GM12878 (cell line): Measurements from ENCODE around the gene GNGT2. TPM values are rescaled to one million over a fixed set of nuclear protein-coding genes. Genes with fewer than 3 reads are reported as not detected.

Experiments
- ATAC-seq: fragments of 200-7000 bp; cut with Tn5 transposase; 3 replicates; pipeline ENCODE4 v1.9.1; 2020; ENCODE audit warnings: mild to moderate bottlenecking, moderate library complexity
- BruUV-seq: library from RNA; stranded (reverse); fragments of 400-500 nt; replicated peaks from 2 replicates; lab custom pipeline; 2021; lab: Mats Ljungman, UMichigan
- CTCF ChIA-PET: fragments of 300-600 bp; sonication (Branson Sonifier 250); formaldehyde crosslinking; extraction: SDS; loops from one replicate; lab custom pipeline; 2021; ENCODE audit warnings: inconsistent platforms; lab: Yijun Ruan, JAX
- POLR2A ChIA-PET: fragments of 350-600 bp; formaldehyde crosslinking; extraction: SDS; loops from one replicate; lab custom pipeline; 2021; ENCODE audit warnings: inconsistent platforms; lab: Charles Lee
- RAD21 ChIA-PET: fragments of 300-600 bp; sonication (Branson Sonifier 250); formaldehyde crosslinking; loops from one replicate; lab custom pipeline; 2023; ENCODE audit warnings: antibody characterized with exemption; ENCODE audit not compliant: unreplicated experiment; lab: Charles Lee
- SMC1A ChIA-PET: fragments of 300-600 bp; sonication (Branson Sonifier 250); formaldehyde crosslinking; loops from one replicate; lab custom pipeline; 2023; ENCODE audit not compliant: unreplicated experiment, uncharacterized antibody; lab: Charles Lee
- DNase-seq: peaks from one replicate; pipeline ENCODE4 v3.0.0-alpha.2; 2011; ENCODE audit warnings: low read depth, low spot score
- FAIRE-seq: peaks from 3 replicates; lab custom pipeline; 2011; peaks lifted over from hg19 to GRCh38; lab: Jason Lieb, UNC
- H2AFZ ChIP-seq: 2 replicates; pipeline ENCODE4 v1.6.0; 2011; ENCODE audit warnings: low read depth, low read length, control low read depth; ENCODE audit not compliant: control insufficient read depth
- H3K27ac ChIP-seq: 2 replicates; pipeline ENCODE4 v1.5.1; 2011; ENCODE audit warnings: control low read depth; ENCODE audit not compliant: control insufficient read depth, insufficient read depth
- H3K27me3 ChIP-seq, 2 experiments: replicated peaks in 1 of 2; 2 replicates each; pipeline versions ENCODE4 v1.6.0 to v1.6.1; 2011; ENCODE audit warnings: low read length in 1 of 2; ENCODE audit not compliant: control insufficient read depth in 2 of 2, insufficient read depth in 2 of 2
- H3K36me3 ChIP-seq, 2 experiments: 2 replicates each; pipeline ENCODE4 v1.5.1; 2011; ENCODE audit warnings: low read length in 1 of 2; ENCODE audit not compliant: control insufficient read depth in 2 of 2, insufficient read depth in 2 of 2
- H3K4me1 ChIP-seq: 2 replicates; pipeline ENCODE4 v1.6.1; 2011; ENCODE audit warnings: mild to moderate bottlenecking, low read length, moderate library complexity, mixed read lengths; ENCODE audit not compliant: control insufficient read depth, insufficient read depth
- H3K4me2 ChIP-seq: 2 replicates; pipeline ENCODE4 v1.6.0; 2011; ENCODE audit warnings: control low read depth; ENCODE audit not compliant: control insufficient read depth, insufficient read depth
- H3K4me3 ChIP-seq: fragments of 200-600 bp; sonication (generic); 2 replicates; pipeline ENCODE4 v1.5.1; 2016
- H3K79me2 ChIP-seq: 2 replicates; pipeline ENCODE4 v1.6.0; 2011; ENCODE audit warnings: low read length; ENCODE audit not compliant: control insufficient read depth, insufficient read depth
- H3K9ac ChIP-seq: 2 replicates; pipeline ENCODE4 v1.8.0; 2011; ENCODE audit warnings: low read length, control low read depth, mixed read lengths; ENCODE audit not compliant: control insufficient read depth, insufficient read depth
- H3K9me3 ChIP-seq: replicated peaks from 3 replicates; pipeline ENCODE4 v1.5.1; 2011; ENCODE audit warnings: mild to moderate bottlenecking, low read length; ENCODE audit not compliant: control insufficient read depth, insufficient read depth
- H4K20me1 ChIP-seq: 2 replicates; pipeline ENCODE4 v1.6.0; 2011; ENCODE audit not compliant: control insufficient read depth, insufficient read depth
- CHD1 ChIP-seq: IDR thresholded peaks from 2 replicates; pipeline ENCODE4 v1.6.1; 2012; ENCODE audit warnings: low read depth, low read length, improper control_type of control experiment
- ETV6 ChIP-seq, 2 experiments: fragments of 450-650 bp in 1 of 2; IDR thresholded peaks in 1 of 2; conservative IDR thresholded peaks in 1 of 2; 2 replicates each; pipeline ENCODE4 v1.6.1; 2014; ENCODE audit warnings: antibody characterized with exemption in 1 of 2, borderline replicate concordance in 1 of 2, low read depth in 1 of 2, mild to moderate bottlenecking in 1 of 2, moderate library complexity in 1 of 2
- IRF4 ChIP-seq: IDR thresholded peaks from 2 replicates; pipeline ENCODE4 v1.6.1; 2011; ENCODE audit warnings: low read depth, low read length
- NR2C2 ChIP-seq: IDR thresholded peaks from 2 replicates; pipeline ENCODE4 v1.6.1; 2011; ENCODE audit warnings: borderline replicate concordance, low read depth; ENCODE audit not compliant: control insufficient read depth, insufficient read length
- NRF1 ChIP-seq: conservative IDR thresholded peaks from 2 replicates; pipeline ENCODE4 v1.6.1; 2011; ENCODE audit warnings: mild to moderate bottlenecking, low read depth, low read length, improper control_type of control experiment
- PAX8 ChIP-seq: fragments of 450-650 bp; IDR thresholded peaks from 2 replicates; pipeline ENCODE4 v1.6.1; 2017; ENCODE audit warnings: mild to moderate bottlenecking, moderate library complexity
- POLR2A ChIP-seq: IDR thresholded peaks from 2 replicates; pipeline ENCODE4 v1.6.1; 2011; ENCODE audit warnings: low read depth, mild to moderate bottlenecking, low read length
- SRF ChIP-seq, 2 experiments: IDR thresholded peaks; 2 replicates each; pipeline ENCODE4 v1.6.1; 2011; ENCODE audit warnings: low read depth in 2 of 2, low read length in 2 of 2, mild to moderate bottlenecking in 1 of 2, moderate library complexity in 1 of 2
- ZBED1 ChIP-seq: IDR thresholded peaks from 2 replicates; pipeline ENCODE4 v1.6.1; 2016; ENCODE audit warnings: borderline replicate concordance
- ZNF687 ChIP-seq: fragments of 450-650 bp; IDR thresholded peaks from 2 replicates; pipeline ENCODE4 v1.6.1; 2017; ENCODE audit warnings: mild to moderate bottlenecking, moderate library complexity
- WGBS: methylation state at CpG from one replicate; pipeline ENCODE4 v1.1.6; 2016; ENCODE audit warnings: low lambda C conversion rate; ENCODE audit not compliant: insufficient replicate concordance, insufficient coverage; ENCODE audit errors: missing lambda C conversion rate; 5-methylcytosine and 5-hydroxymethylcytosine counted together
- in situ Hi-C: fragments of 300-500 bp; cut with MboI; formaldehyde crosslinking; loops from 9 replicates; pipeline ENCODE4 v1.14.3; 2018; ENCODE audit warnings: mixed read lengths
- intact Hi-C: fragments of 100-400 bp; cut with micrococcal nuclease; formaldehyde crosslinking; loops from one replicate; pipeline ENCODE4 v1.14.2; 2022; ENCODE audit not compliant: unreplicated experiment
- polyA plus RNA-seq, 11 experiments: library from polyadenylated mRNA; depleted of rRNA in 4 of 11; unstranded in 6 of 11; stranded (reverse) in 5 of 11; fragments of >200 nt; fragmentation: Nextera tagmentation in 4 of 11; fragmentation: Illumina TruSeq in 1 of 11; extraction: Ambion mirVana in 4 of 11; extraction: Trizol in 1 of 11; gene quantifications; 1 replicate in 1 of 11; 2 replicates in 10 of 11; pipeline versions ENCODE4 v1.2.1 to v1.2.3, GENCODE V29; 2011 to 2016; ENCODE audit warnings: inconsistent platforms in 2 of 11, missing spikeins in 2 of 11, low read depth in 1 of 11
- total RNA-seq, 4 experiments: library from RNA; depleted of rRNA in 3 of 4; stranded (reverse); fragments of >200 nt in 3 of 4; fragmentation: Illumina TruSeq in 1 of 4; extraction: Trizol in 1 of 4; gene quantifications; 2 replicates each; pipeline versions ENCODE4 v1.2.1 to v1.2.3, GENCODE V29; 2013 to 2021
- TF ChIP-seq, protein P1 (sequence below): fragments of 450-650 bp; IDR thresholded peaks from 2 replicates; pipeline ENCODE4 v1.6.1; 2014; ENCODE audit warnings: mild to moderate bottlenecking
- TF ChIP-seq, protein P2 (sequence below): fragments of 150-350 bp; IDR thresholded peaks from 2 replicates; pipeline ENCODE4 v1.6.1; 2016; ENCODE audit warnings: low read depth, low read length

Gene GNGT2
- total and polyA plus RNA-seq, 10 of the 15 experiments (the other 5 are each of a cell fraction or from before 2014, with no cell fraction given) = 15.3 to 60.4 (median 32.0) TPM

GRCh38 chr17:49193513-49194296, 16.7 kb downstream of the GNGT2 start:
- FAIRE-seq (peak; percentile 79), DNase-seq (peak; percentile 98), ATAC-seq (peak; percentile 55)
- 1% methylated on average over 21 of the region's 21 CpGs for WGBS
- ChIA-PET POLR2A (interaction anchor here (0.6 to 16.8 kb wide), 10 partner anchors 8 to 910 kb away, joined by 3 to 537 read pairs (median 4); partner anchors contain the start of genes ABI3 and GNGT2), CTCF (interaction anchor here (0.7 to 7.7 kb wide), 6 partner anchors 14 to 166 kb away, joined by 4 to 127 read pairs (median 18); partner anchors contain the start of genes ABI3, GNGT2 and PHOSPHO1), RAD21 (interaction anchor here (0.5 to 12.9 kb wide), 13 partner anchors 9 to 570 kb away, joined by 3 to 355 read pairs (median 5); partner anchors contain the start of genes ABI3, FAM117A and GNGT2), SMC1A (interaction anchor here (1.1 to 12.1 kb wide), 4 partner anchors 10 to 33 kb away, joined by 5 to 354 read pairs (median 18); partner anchors contain the start of genes ABI3 and GNGT2)
- Histone ChIP-seq H3K4me3 (peak overlapping the region; percentile 67), H3K79me2 (no peaks in the 10 kb centered on the region), H3K27me3 (no peaks in the 10 kb centered on the region), H3K27ac (peak overlapping the region; percentile 98), H3K4me1 (peaks cover 28% of the 10 kb centered on the region), H3K4me2 (peak overlapping the region; percentile 96), H3K9me3 (no peaks in the 10 kb centered on the region), H3K36me3 (no peaks in the 10 kb centered on the region), H3K9ac (peak overlapping the region; percentile 90), H4K20me1 (no peaks in the 10 kb centered on the region), H2AFZ (peak overlapping the region; percentile 54)
- intact Hi-C loops (loop anchor here (1.0 to 10.0 kb wide), 2 partner anchors 17 to 299 kb away; partner anchors contain the start of genes ABI3, ATP5MC1 and GNGT2), in situ Hi-C loops (no loop called here)
- BruUV-seq = no TSS peak
- 0 out of 2 replicates have a peak, but pooled peaks have one; percentile 19 for TF ChIP-seq IRF4
- TF ChIP-seq ZBED1 = peak; percentile 49; the same call in 1 of the 2 replicates
- TF ChIP-seq, protein P1, sequence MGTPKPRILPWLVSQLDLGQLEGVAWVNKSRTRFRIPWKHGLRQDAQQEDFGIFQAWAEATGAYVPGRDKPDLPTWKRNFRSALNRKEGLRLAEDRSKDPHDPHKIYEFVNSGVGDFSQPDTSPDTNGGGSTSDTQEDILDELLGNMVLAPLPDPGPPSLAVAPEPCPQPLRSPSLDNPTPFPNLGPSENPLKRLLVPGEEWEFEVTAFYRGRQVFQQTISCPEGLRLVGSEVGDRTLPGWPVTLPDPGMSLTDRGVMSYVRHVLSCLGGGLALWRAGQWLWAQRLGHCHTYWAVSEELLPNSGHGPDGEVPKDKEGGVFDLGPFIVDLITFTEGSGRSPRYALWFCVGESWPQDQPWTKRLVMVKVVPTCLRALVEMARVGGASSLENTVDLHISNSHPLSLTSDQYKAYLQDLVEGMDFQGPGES = no peak
- TF ChIP-seq ETV6 (conservative IDR thresholded peaks at IDR 0.05 in 1 of 2, IDR thresholded peaks at IDR 0.05 in 1 of 2; ENCODE audit: borderline replicate concordance in 1 of 2, low read depth in 1 of 2) = peak in 1 of 2 experiments; percentile 52; a peak in 1 of 4 replicates
- TF ChIP-seq CHD1 = peak; percentile 21; the same call in 1 of the 2 replicates
- TF ChIP-seq NRF1 = no peak
- peak; percentile 92 for TF ChIP-seq PAX8
- TF ChIP-seq NR2C2 = no peak
- no peak for TF ChIP-seq SRF (IDR thresholded peaks at IDR 0.05; ENCODE audit: low read depth in 2 of 2, low read length in 2 of 2)
- peak; percentile 53 for TF ChIP-seq ZNF687
- TF ChIP-seq, protein P2, sequence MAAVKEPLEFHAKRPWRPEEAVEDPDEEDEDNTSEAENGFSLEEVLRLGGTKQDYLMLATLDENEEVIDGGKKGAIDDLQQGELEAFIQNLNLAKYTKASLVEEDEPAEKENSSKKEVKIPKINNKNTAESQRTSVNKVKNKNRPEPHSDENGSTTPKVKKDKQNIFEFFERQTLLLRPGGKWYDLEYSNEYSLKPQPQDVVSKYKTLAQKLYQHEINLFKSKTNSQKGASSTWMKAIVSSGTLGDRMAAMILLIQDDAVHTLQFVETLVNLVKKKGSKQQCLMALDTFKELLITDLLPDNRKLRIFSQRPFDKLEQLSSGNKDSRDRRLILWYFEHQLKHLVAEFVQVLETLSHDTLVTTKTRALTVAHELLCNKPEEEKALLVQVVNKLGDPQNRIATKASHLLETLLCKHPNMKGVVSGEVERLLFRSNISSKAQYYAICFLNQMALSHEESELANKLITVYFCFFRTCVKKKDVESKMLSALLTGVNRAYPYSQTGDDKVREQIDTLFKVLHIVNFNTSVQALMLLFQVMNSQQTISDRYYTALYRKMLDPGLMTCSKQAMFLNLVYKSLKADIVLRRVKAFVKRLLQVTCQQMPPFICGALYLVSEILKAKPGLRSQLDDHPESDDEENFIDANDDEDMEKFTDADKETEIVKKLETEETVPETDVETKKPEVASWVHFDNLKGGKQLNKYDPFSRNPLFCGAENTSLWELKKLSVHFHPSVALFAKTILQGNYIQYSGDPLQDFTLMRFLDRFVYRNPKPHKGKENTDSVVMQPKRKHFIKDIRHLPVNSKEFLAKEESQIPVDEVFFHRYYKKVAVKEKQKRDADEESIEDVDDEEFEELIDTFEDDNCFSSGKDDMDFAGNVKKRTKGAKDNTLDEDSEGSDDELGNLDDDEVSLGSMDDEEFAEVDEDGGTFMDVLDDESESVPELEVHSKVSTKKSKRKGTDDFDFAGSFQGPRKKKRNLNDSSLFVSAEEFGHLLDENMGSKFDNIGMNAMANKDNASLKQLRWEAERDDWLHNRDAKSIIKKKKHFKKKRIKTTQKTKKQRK = no peak
- TF ChIP-seq POLR2A = peak; percentile 59
